Glutamatergic neuron (in vitro differentiated cells): ENCODE measurements around the gene GATC. TPM values are rescaled to one million over a fixed set of nuclear protein-coding genes. Genes with fewer than 3 reads are reported as not detected.

Experiments used
- DNase-seq: peaks from one replicate; pipeline ENCODE4 v3.0.0; 2022
- H3K27ac Mint-ChIP-seq: one replicate; pipeline ENCODE4 v1.8.0; 2020; ENCODE audit warnings: mild to moderate bottlenecking, mixed read lengths, inconsistent platforms; ENCODE audit not compliant: unreplicated experiment
- H3K27me3 Mint-ChIP-seq: one replicate; pipeline ENCODE4 v1.8.0; 2020; ENCODE audit warnings: mild to moderate bottlenecking, moderate library complexity, mixed read lengths, inconsistent platforms; ENCODE audit not compliant: unreplicated experiment
- H3K36me3 Mint-ChIP-seq: one replicate; pipeline ENCODE4 v1.8.0; 2020; ENCODE audit warnings: mild to moderate bottlenecking, mixed read lengths, inconsistent platforms; ENCODE audit not compliant: unreplicated experiment
- H3K4me1 Mint-ChIP-seq: one replicate; pipeline ENCODE4 v1.8.0; 2020; ENCODE audit warnings: mild to moderate bottlenecking, low read depth, mixed read lengths, inconsistent platforms; ENCODE audit not compliant: unreplicated experiment
- H3K4me3 Mint-ChIP-seq: one replicate; pipeline ENCODE4 v1.8.0; 2020; ENCODE audit warnings: mild to moderate bottlenecking, mixed read lengths, inconsistent platforms; ENCODE audit not compliant: unreplicated experiment
- H3K9me3 Mint-ChIP-seq: one replicate; pipeline ENCODE4 v1.8.0; 2020; ENCODE audit warnings: mild to moderate bottlenecking, moderate library complexity, mixed read lengths, inconsistent platforms; ENCODE audit not compliant: unreplicated experiment
- total RNA-seq: library from RNA; stranded (reverse); fragmentation: NEBNext Ultra II Directional; extraction: Animal tissue kit (Norgen Biotek cat#: 25700); gene quantifications from one replicate; pipeline ENCODE4 v1.2.1, GENCODE V29; 2021; ENCODE audit not compliant: unreplicated experiment
- TF ChIP-seq, protein P1 (sequence below): fragments of 200-600 bp; sonication (generic); IDR thresholded peaks from one replicate; pipeline ENCODE4 v1.5.0; 2021; ENCODE audit not compliant: partially characterized antibody, unreplicated experiment

GATC gene
- total RNA-seq, 1 donor from 2014 or later = 16.8 TPM

DNA sequence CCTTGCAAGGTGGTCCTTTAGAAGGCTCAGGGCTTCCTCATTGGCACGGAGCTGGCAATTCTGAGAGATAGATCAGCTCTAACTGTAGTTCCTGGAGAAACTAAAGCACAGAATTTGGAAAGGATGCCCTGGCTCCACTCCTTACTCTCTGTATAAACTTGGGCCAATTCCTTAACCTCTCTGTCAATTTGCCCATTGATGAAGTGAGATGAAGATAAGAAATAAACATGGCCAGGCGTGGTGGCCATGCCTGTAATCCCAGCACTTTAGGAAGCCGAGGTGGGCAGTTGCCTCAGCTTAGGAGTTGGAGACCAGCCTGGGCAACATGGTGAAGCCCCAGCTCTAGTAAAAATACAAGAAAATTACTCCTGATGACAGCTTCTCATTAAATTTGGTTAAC, 42.4 kb upstream of the GATC start:
- peaks cover 6% of the 10 kb centered on the region for H3K27me3 Mint-ChIP-seq
- peaks cover 14% of the 10 kb centered on the region for H3K4me1 Mint-ChIP-seq
- H3K9me3 Mint-ChIP-seq = peaks cover 4% of the 10 kb centered on the region
- no peak for DNase-seq
- H3K27ac Mint-ChIP-seq = peak overlapping the region; percentile 83
- no peak overlapping the region for H3K4me3 Mint-ChIP-seq
- TF ChIP-seq, protein P1, sequence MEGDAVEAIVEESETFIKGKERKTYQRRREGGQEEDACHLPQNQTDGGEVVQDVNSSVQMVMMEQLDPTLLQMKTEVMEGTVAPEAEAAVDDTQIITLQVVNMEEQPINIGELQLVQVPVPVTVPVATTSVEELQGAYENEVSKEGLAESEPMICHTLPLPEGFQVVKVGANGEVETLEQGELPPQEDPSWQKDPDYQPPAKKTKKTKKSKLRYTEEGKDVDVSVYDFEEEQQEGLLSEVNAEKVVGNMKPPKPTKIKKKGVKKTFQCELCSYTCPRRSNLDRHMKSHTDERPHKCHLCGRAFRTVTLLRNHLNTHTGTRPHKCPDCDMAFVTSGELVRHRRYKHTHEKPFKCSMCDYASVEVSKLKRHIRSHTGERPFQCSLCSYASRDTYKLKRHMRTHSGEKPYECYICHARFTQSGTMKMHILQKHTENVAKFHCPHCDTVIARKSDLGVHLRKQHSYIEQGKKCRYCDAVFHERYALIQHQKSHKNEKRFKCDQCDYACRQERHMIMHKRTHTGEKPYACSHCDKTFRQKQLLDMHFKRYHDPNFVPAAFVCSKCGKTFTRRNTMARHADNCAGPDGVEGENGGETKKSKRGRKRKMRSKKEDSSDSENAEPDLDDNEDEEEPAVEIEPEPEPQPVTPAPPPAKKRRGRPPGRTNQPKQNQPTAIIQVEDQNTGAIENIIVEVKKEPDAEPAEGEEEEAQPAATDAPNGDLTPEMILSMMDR = no peak
- no peaks in the 10 kb centered on the region for H3K36me3 Mint-ChIP-seq

DNA sequence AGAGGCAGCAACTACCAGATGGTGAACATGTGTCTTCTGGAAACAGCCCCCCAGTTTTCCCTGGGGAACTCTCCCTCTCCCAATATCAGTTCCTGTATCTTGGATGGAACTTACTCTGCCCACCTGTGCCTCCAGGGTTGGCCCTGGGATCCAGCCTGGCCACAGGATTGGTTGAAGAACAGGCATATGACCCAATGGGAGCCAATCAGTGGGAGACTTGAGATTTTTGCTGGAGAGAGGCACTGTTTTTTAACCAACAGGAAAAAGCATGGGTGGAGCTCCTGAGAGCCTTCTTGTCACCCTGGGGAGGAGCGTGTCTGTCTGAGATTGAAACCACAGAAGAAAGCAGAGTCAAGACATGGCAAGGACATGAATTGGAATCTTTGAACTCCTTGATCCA, 42.0 kb upstream of the GATC start:
- H3K27me3 Mint-ChIP-seq = peaks cover 6% of the 10 kb centered on the region

DNA sequence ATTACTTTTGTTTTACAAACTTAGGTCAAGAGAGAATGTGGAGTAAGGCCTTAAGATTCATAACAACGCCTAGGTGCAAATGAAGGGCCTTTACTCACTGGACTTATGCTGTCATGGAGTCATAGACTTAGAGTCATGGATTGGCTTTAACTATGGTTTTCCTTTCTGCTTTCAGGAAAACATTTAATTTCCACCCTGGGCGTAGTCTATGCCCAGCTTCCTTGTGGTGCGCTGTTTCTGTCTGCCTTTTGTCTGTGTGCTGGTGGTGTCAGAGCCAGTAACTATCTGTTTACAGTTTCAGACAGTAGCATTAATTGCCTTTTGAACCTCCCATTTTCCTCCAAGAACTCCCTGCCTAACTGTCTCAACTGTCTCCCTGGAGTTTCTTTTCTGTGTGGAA, 40.2 kb upstream of the GATC start:
- Mint-ChIP-seq H3K27ac (no peak overlapping the region), H3K36me3 (no peaks in the 10 kb centered on the region), H3K27me3 (peaks cover 6% of the 10 kb centered on the region), H3K4me1 (peaks cover 14% of the 10 kb centered on the region), H3K9me3 (peaks cover 4% of the 10 kb centered on the region), H3K4me3 (no peak overlapping the region)
- TF ChIP-seq, protein P1 = no peak
- no peak for DNase-seq

More for the DNA sequence above, 42.0 kb upstream of the GATC start:
- no peaks in the 10 kb centered on the region for H3K36me3 Mint-ChIP-seq
- H3K9me3 Mint-ChIP-seq = peaks cover 4% of the 10 kb centered on the region
- H3K27ac Mint-ChIP-seq = peak overlapping the region; percentile 83
- peak overlapping the region; percentile 28 for H3K4me3 Mint-ChIP-seq
- peaks cover 14% of the 10 kb centered on the region for H3K4me1 Mint-ChIP-seq
- peak; percentile 50 for DNase-seq
- TF ChIP-seq, protein P1 = no peak

DNA sequence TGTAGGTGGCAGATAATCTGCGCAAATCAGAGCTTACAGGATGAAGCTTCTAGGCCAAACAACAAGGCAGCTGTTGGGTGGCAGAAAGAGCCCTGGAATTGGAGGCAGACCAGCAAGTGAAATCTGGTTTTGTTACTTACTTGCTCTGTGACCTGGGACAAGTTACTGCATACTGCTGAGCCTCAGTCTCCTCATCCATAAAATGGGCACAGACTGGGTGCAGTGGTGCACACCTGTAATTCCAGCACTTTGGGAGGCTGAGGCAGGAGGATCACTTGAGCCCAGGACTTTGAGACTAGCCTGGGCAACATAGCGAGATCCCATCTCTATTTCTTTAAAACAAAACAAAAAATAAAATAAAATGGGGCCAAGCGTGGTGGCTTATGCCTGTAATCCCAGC, 39.7 kb upstream of the GATC start:
- Mint-ChIP-seq H3K27me3 (peaks cover 6% of the 10 kb centered on the region), H3K4me3 (no peak overlapping the region), H3K27ac (no peak overlapping the region), H3K4me1 (peaks cover 14% of the 10 kb centered on the region), H3K36me3 (no peaks in the 10 kb centered on the region), H3K9me3 (peaks cover 4% of the 10 kb centered on the region)
- no peak for DNase-seq
- TF ChIP-seq, protein P1 = no peak

DNA sequence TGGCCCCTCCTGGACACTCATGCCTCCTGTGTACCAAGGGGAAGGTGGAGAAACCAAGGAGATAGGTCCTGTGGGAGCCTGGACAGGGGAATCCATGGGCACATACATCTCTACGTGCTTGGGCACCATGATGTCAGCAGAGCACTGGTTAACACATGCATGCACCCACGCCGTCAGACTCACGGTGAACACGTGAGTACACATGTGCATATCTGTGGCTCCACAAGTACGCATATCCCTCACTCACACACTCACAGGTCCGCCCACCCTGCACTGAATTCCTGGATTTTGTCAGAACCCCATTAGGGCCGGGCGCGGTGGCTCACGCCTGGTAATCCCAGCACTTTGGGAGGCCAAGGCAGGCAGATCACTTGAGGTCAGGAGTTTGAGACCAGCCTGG, 37.5 kb upstream of the GATC start:
- Mint-ChIP-seq H3K4me3 (no peak overlapping the region), H3K27me3 (no peaks in the 10 kb centered on the region), H3K36me3 (no peaks in the 10 kb centered on the region), H3K4me1 (peaks cover 2% of the 10 kb centered on the region), H3K9me3 (peaks cover 2% of the 10 kb centered on the region), H3K27ac (no peak overlapping the region)
- TF ChIP-seq, protein P1 = no peak
- no peak for DNase-seq
